ENCODE measurements around the gene OR4M1.
"Not testable (repeated sequence)": the region's sequence is repeated elsewhere in the genome, so short reads cannot be mapped to it uniquely, and the experiment has no call there.

GRCh38 chr14:19803470-19803869 lies 30.2 kb downstream of the OR4M1 start, which contains the start of gene OR4N2:
- TF ChIP-seq, protein P1, sequence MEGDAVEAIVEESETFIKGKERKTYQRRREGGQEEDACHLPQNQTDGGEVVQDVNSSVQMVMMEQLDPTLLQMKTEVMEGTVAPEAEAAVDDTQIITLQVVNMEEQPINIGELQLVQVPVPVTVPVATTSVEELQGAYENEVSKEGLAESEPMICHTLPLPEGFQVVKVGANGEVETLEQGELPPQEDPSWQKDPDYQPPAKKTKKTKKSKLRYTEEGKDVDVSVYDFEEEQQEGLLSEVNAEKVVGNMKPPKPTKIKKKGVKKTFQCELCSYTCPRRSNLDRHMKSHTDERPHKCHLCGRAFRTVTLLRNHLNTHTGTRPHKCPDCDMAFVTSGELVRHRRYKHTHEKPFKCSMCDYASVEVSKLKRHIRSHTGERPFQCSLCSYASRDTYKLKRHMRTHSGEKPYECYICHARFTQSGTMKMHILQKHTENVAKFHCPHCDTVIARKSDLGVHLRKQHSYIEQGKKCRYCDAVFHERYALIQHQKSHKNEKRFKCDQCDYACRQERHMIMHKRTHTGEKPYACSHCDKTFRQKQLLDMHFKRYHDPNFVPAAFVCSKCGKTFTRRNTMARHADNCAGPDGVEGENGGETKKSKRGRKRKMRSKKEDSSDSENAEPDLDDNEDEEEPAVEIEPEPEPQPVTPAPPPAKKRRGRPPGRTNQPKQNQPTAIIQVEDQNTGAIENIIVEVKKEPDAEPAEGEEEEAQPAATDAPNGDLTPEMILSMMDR (IDR thresholded peaks at IDR 0.05; ENCODE audit: low read depth, low read length, poor library complexity, severe bottlenecking) = not testable (repeated sequence)
- TF ChIP-seq EZH2phosphoT487 (IDR thresholded peaks at IDR 0.05; ENCODE audit: borderline replicate concordance, low read length) = not testable (repeated sequence)
